Hematopoietic multipotent progenitor cell treated with erythropoietin and hydrocortisone succinate and interleukin-3 and kit ligand, for 6 days (in vitro differentiated cells): ENCODE results near the gene NUMB.
"Not testable (repeated sequence)": the region's sequence is repeated elsewhere in the genome, so short reads cannot be mapped to it uniquely, and the experiment has no call there.

Experiments
- DNase-seq: peaks from one replicate; pipeline ENCODE4 v3.0.0-alpha.2; 2015

NUMB gene

DNA sequence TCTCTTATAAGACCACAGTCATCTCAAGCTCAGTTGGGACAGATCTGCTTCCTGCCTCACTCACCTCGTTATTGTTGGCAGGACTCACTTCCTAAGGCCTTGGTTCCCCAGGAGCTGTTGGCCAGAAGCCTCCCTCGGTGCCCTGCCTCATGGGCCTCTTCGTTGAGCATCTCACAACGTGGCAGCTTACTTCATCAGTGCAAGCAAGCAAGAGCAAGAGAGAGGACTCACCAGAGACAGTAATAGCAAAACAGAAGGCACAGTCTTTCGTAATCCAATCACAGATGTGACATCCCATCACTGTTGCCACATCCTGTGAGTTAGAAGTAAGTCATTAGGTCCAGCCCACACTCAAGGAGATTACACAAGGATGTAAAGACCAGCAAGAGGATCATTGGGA lies 5.1 kb upstream of the NUMB start:
- DNase-seq: peak; percentile 86

DNA sequence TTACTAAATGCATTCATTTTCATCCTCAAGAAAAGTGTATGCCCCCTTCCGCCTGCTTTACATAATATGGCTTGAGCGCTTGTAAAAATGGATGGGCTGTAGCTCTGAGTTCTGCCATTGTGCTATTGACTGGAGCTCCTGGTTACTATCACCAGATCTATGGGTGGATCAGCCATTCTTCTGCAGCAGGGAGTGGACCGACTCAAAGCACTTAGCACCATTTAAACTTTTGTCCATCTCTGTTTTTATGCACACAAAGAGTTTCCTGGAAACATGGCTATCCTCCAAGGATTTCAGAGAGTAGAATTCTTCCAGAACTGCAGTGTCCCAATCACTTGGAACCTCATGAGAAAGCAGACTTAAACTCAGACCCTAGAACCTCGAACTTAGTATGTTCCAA lies 4.5 kb upstream of the NUMB start:
- peak; percentile 43 for DNase-seq

DNA sequence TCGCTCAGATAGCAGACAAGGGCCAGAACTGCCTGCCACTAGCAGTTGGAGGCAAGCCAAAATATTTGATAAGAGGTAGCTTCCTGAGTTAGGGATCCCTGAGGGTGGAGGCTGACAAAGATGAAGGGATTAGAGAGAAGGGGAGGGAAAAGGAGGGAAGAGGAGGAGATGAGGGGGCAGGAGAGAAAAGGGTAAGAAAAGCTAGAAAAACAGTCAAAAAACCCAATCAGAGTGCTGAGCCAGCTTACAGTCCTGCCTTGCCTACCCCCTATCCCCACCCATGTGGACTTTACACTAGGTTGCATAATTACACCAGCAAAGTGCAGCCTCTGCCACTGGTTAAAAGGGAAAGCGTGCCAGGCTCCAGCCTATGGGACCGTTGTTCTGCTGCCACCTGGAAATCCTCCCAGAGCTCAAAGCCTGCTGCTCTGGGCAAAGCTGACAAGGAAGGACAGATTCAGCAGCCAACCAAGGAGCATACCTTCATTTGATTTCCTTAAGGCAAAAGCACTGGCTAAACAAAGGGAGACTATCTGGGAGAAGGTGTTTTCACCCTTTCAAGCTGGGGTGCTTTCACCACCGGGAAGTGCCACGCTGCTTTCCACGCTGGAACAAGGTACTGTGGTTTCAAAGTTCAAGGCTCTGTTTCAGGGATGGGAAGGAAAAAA lies 3.8 kb upstream of the NUMB start:
- DNase-seq: peak; percentile 80

DNA sequence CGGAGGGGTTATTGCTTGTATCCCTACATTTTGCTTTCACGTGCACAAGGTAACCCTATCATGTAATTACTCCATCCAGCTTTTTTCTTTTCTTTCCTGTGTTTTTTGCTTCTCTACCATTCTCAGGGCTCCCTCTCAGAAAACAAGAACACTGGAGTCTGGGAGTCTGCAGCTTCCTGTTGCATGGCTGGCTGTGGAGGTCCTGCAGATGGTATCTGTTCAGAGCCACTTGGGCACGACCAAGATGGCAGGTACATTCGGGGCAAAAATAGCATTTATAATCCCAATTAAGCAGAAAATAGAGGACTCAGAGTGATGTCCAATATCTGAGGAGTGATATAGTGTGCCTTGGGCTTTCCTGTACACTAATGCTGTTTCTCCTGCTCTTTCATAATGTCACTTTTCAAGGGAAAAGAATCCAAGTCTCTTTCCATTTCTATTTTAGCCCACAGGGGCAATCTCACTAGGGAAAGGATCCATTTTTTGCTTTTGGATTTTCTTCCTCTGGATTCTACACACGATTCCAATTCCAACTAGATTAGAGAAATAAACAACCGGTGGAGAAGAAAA lies 3.2 kb upstream of the NUMB start:
- peak; percentile 25 for DNase-seq

DNA sequence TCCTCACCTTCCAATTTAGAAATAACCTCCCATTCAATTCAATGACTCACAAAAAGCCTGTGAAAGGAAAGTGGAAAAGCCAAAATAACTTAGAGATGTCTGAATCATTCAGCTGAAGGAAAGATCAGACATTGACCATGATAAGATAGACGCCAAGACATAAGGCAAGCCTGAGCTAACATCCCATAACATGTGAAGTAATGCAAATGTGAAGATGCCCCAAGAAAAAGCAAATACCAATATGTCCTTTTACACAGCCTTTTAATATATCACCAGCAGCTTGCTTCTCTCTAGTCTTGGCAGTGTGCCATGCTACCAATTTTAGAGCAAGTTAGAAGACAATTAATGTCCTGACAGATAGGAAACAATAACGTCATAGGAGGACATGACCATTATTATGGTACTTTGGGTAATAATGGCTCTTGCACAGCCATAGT lies 2.4 kb upstream of the NUMB start:
- DNase-seq: peak; percentile 83

DNA sequence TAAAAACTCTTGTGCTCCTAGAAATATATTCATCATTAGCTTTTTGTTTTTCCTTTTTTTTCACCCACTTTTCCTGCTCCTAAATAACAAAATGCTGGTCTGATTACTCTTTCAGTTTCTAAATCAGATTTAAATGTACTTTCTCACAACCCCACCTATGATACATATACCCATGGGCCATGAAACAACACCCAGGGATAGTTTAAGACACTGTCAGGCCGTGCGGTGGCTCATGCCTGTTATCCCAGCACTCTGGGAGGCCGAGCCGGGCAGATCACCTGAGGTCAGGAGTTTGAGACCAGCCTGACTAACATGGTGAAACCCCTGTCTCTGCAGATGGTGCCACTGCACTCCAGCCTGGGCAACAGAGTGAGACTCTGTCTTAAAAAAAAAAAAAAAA lies 1.6 kb upstream of the NUMB start:
- DNase-seq: no peak

DNA sequence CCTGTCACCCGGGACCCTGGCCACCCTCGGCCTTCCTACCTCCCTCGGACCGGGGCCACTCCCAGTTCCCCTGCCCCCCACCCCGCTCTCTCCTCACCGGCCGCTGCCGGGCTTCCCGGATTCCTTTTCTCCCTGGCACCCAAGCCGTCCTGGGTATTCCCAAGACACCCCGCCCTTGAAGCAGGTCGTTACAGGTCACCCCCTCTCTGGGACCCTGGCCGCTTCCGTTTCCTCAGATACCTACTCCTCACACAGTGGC lies 493 bp downstream of the NUMB start:
- peak; percentile 16 for DNase-seq

DNA sequence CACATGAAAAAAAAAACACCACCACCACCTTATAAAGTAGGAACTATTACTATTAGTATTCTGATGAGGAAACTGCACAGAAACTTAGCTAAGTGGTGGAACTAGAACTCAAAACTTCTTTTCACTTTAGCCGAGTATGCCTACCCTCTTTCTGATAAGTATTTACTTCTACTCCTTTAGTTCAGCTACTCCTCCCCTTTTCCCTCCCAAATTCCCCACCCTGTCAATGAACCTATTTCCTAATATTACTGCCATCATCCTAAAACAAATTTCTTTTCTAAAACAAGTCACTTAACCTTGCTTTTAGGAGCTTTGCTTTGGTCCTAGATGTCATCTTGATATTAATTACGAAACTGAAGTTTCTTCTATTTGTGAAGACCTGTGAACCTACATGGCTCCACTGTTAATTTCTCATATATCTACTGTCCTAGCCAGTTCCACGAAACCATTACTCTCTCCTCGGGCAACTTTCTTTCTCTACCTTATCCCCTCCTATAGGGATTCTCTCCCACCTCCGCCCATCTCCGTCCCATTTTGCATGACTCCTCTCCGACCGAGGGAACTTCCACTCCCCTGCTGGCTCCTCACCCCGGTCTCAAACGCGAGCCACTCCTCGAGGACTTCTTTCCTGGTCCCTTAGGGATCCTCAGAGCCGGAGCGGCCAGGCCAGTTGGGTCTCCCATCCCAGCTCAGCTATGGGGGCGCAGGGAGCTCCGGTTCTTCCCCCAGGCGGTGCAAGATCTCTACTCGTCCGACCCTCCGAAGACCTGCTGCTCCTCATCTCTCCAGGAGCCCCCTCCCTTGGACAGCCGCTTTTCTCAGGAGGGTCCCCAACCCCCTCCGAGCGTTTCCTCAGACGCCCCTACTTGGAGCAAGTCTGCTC lies 1.1 kb downstream of the NUMB start:
- peak; percentile 33 for DNase-seq

DNA sequence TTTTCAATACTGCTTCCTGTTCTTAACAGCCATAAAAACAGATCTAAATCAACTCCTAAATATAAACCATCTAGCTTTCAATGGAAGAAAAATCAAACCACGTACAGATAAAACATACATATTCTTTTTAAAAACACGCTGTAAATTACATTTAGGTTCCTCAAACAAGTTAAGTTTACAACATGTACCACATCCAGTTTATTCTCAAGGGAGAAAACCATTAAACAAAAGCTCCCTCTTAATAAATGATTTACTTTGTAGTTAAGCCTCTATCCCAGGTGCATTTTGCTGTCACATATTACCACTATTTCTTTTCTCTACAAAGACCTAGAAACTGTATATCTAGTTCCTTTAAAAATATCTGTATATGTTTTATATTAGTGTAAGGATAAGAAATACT lies 3.1 kb downstream of the NUMB start:
- no peak for DNase-seq

DNA sequence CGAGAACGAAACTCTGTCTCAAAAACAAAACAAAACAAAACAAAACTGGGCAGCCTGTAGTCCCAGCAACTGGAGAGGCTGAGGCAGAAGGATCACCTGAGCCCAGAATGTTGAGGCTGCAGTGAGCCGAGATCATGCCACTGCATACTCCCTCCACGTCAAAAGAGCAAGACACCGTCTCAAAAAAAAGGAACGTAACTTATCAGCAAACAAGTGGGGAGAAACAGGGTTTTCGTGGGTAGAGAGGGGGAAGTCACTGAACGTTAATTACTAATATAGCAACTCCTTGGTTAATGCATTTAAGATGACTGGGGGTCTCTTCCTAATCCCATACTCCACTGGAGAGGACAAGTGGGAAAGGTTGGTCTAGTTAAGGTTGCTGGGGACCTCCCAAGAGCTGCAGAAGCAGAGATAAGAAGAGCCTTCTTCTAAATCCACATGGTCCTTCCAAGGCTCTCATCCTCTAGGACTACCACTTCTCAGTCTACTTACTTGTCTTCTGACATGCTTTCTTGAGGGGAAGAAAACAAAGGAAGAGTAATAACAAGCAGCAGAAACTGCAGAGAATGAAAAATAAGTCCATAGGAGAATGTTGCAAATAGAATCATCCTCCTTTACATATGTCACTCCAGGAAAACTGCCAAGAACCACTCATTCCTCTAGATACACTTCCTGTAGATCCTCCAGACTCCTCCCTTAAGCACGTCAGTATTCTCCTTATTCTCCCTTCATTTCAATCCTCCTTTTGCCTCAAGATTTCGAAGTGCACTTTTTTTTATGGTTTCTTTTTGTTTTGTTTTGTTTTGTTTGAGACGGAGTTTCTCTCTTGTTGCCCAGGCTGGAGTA lies 5.8 kb downstream of the NUMB start:
- peak; percentile 67 for DNase-seq

DNA sequence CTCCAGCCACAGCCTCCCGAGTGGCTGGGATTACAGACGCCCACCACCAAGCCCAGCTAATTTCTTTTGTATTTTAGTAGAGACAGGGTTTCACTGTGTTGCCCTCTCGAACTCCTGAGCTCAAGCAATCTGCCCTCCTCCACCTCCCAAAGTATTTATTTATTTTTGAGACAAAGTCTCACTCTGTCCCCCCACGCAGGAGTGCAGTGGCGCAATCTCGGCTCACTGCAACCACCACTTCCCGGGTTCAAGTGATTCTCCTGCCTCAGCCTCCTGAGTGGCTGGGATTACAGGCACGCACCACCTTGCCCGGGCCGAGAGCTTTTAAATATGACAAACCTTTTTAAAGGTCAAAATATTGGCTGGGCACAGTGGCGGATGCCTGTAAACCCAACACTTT lies 14.6 kb downstream of the NUMB start:
- no peak for DNase-seq

DNA sequence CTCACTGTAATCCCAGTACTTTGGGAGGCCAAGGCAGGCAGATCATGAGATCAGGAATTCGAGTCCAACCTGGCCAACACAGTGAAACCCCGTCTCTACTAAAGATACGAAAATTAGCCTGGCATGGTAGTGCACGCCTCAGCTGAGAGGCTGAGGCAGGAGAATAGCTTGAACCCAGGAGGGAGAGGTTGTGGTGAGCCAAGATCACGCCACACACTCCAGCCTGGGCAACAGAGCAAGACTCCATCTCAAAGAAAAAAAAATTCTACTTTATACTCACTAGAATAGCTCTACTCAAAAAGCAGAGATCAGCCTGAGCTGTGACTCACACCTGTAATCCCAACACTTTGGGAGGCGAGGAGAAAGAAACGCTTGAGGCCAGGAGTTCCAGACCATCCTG lies 17.1 kb downstream of the NUMB start:
- no peak for DNase-seq

DNA sequence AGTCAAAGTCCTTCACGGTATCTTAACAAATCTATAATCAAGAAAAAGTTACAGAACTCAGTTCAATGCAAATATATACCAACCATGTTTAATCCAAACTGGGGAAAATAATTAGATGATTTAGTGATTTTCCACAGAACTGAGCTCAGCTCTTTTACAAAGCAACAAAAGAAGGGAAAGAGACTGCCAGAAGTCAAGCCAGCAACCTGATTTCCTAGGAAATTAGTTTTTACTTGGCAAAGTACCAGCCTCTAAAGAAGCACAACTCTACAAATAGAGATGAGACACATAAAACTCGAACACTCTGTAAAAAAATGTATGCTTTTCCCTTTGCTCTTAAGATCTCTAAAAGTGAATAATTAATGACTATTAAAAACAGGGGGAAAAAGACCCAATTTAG lies 19.4 kb downstream of the NUMB start:
- DNase-seq: no peak

DNA sequence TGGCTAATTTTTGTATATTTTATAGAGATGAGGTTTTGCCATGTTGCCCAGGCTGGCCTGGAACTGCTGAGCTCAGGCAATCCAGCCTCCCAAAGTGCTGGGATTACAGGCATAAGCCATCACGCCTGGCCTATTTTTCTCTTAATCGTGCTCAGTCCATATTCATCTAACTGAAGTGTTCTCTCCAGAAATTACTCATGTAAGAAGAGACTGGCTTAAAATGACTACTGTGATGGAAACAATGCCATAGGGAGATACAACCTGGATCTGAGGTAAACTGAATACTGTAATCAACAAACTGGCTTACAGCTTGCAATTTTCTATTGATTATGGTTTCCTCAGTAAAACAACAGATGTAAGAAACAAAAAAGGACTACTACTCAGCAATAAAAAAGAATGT lies 21.1 kb downstream of the NUMB start:
- no peak for DNase-seq

DNA sequence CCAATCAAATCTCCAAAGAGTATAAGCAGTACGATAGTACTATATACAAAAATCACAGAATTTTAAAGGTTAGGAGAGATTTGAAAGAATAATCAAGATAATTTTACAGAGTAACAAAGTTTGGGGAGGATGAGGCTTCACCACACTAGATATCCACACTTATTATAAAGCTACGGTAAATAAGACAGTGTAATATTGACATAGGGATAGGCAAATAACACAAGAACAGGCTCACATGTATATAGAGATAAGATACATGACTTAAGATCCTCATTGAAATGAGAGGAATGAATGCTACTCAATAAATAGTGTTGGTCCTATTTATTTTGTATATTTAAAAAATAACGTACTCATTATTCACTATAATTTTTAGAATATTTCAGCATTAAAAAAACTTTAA lies 26.2 kb downstream of the NUMB start:
- DNase-seq: no peak

DNA sequence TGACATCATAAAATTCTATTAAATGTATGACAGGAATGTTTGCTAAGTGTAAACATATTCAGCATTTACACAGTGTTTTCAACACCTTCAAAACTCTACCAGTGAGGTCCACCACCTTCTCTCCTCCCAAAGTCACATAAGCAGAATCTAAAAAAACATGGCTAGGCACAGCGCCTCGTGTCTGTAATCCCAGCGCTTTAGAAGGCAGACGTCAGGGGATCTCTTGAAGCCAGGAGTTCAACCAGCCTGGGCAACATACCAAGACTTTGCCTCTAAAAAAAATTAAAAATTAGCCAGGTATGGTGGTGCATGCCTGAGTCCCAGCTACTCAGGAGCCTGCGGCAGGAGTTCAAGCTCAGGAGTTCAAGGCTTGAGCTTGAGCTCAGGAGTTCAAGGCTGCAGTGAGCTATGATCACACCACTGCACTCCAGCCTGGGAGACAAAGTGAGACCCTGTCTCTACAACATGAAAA lies 30.0 kb downstream of the NUMB start:
- no peak for DNase-seq

DNA sequence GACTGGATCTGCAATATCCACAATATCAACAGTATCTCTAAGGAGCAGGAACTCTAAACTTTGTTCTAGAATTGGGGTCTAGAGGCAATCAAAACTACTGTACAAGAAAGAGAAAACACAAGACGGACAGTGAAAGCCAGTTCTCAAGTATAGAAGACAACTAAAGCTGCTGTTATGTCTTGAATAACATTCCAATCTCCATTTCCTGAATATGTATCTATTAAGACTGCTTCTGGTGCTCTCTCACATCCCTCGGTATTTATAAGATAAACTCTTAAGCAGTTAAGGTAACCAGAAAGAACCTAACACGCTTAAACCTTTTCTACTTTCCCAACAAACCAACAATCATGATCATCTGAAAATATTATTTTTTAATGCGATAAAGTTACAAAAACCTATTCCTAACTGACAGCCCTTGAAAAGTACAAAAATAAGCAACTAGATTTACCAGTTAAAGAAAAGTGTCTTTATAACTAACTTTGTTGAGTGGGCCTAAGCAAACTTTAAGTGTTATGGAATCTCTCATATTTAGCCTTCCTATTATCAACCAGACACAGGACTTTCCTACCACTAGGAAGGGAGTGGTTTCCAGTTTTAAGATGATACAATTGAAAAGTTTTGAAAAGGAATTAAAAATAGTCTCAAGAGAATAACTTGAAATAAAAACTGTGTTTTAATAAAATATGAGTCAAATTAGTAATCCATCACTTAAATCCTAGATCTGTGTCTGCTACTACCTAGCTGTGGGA lies 30.7 kb downstream of the NUMB start:
- no peak for DNase-seq

DNA sequence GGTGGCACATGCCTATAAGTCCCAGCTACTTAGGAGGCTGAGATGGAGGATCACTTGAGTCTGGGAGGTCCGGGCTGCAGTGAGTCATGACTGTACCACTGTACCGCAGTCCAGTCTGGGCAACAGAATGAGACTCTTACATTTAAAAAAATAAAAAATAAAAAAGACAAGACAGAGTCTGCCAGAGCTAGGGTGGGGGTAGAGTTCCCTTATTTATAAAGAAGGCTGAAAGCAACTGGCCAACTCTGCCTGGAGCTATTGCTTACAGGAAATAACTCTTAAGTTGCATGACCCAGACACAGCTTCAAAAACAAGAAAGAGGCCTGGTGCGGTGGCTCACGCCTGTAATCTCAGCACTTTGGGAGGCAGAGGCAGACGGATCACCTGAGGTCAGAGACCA lies 31.5 kb downstream of the NUMB start:
- DNase-seq: no peak

DNA sequence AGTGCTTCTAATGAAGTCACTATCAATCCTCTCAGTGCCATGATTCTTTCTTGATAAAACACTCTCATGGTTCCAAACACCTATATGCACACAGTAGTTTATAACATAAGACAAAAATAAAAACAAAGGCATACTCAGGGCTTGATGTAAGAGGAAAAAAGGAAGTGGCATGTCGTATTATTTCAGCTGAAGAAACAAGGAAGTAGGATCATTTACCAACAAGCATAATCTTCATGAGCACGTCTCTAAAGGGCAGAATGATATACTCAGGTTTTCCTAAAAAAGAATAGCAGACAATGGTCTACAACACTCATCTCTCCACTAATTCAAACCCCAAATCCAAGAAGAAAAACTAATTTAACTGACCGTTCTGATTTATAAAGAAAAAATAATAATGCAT lies 33.9 kb downstream of the NUMB start:
- peak; percentile 47 for DNase-seq

DNA sequence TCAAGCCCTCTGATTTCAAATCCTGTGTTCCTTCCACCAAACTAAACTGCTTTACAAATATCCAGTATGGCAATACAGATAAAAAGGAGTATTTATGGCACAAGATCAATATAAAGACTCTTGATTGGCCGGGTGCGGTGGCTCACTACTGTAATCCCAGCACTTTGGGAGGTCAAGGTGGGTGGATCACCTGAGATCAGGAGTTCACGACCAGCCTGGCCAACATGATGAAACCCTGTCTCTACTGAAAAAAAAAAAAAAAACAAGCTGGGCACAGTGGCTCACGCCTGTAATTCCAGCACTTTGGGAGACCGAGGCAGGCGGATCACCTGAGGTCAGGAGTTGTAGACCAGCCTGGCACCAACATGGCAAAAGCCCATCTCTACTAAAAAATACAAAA lies 35.3 kb downstream of the NUMB start:
- not testable (repeated sequence) for DNase-seq

DNA sequence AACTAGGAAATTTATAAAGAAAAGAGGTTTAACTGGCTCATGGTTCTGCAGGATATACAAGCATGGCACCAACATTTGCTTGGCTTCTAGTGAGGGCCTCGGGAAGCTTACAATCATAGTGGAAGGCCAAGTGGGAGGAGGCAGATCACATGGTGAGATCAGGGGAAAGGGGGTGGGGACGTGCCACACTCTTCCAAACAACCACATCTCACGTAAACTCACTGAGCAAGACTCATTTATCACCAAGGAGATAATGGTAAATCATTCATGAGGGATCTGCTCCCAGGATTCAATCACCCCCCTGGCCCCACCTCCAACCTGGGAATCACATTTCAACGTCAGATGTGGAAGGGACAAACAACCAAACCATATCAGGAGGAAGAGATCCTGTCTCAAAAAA lies 35.8 kb downstream of the NUMB start:
- no peak for DNase-seq

DNA sequence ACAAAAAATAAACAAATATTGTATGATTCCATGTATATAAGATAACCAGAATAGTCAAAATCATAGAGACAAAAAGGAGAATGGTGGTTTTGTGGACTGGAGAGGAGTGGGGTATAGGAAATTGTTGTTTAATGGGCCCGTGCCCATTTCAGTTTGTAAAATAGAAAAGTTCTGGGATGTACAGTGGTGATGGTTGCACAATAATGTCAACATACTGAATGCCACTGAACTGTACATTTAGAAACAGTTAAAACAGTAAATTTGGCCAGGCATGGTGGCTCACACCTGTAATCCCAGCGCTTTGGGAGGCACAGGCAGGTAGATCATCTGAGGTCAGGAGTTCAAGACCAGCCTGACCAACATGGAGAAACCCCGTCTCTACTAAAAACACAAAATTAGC lies 40.1 kb downstream of the NUMB start:
- no peak for DNase-seq

DNA sequence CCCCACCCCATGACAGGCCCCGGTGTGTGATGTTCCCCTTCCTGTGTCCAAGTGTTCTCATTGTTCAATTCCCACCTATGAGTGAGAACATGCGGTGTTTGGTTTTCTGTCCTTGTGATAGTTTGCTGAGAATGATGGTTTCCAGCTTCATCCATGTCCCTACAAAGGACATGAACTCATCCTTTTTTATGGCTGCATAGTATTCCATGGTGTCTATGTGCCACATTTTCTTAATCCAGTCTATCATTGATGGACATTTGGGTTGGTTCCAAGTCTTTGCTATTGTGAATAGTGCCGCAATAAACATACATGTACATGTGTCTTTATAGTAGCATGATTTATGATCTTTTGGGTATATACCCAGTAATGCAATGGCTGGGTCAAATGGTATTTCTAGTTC lies 52.1 kb downstream of the NUMB start:
- not testable (repeated sequence) for DNase-seq
